Mononuclear cell (primary cell): ENCODE results near the gene LYPD6B. TPM values are rescaled to one million over a fixed set of nuclear protein-coding genes. Genes with fewer than 3 reads are reported as not detected.

ENCODE experiments used
- H3K27me3 ChIP-seq: 2 replicates; pipeline ENCODE4 v1.6.0; 2011; ENCODE audit warnings: low read length, control low read depth; ENCODE audit not compliant: insufficient read depth
- H3K4me1 ChIP-seq: 2 replicates; pipeline ENCODE4 v1.5.1; 2011; ENCODE audit warnings: mild to moderate bottlenecking, low read length, control low read depth; ENCODE audit not compliant: insufficient read depth
- H3K4me3 ChIP-seq: 2 replicates; pipeline ENCODE4 v1.5.1; 2011; ENCODE audit warnings: mild to moderate bottlenecking, low read length, moderate library complexity
- H3K9me3 ChIP-seq: 2 replicates; pipeline ENCODE4 v1.5.1; 2011; ENCODE audit warnings: low read depth, mild to moderate bottlenecking, control low read depth, low read length
- total RNA-seq: library from RNA; depleted of rRNA; stranded (reverse); fragments of >200 nt; gene quantifications from one replicate; pipeline ENCODE4 v1.2.3, GENCODE V29; 2012

LYPD6B gene
- total RNA-seq, 1 donor = not detected

GRCh38 chr2:149132901-149133300 is 94.4 kb downstream of the LYPD6B start:
- Histone ChIP-seq H3K27me3 (peaks cover 3% of the 10 kb centered on the region), H3K4me1 (no peaks in the 10 kb centered on the region), H3K4me3 (no peak overlapping the region), H3K9me3 (no peaks in the 10 kb centered on the region)

DNA sequence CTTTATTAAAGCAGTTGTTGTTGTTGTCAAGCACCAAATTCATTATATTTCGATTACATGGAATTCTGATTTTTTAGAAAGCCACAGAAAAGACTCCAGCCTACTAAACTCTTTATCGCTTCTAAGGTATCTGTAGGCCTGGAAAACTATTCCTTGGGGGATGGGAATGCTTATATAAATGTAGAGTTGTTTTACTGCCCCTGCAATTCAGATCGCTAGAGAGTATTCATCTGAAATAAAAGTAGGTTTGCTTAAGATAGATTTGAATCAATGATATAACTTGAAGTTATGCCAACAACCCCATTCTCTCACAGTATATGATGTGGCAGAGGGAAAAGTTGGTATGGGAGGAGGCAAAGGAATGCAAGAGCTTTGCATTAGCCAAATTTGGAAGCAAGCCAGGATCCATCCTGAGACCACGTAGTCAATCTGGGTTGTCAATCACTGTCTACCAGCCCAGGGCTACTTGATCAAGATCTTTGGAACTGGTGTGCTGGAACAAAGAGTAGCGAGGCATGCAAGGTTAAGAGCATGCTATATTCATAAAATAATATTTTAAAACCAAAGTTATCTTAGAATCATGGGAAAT is 95.9 kb downstream of the LYPD6B start:
- peaks cover 3% of the 10 kb centered on the region for H3K27me3 ChIP-seq
- no peaks in the 10 kb centered on the region for H3K4me1 ChIP-seq
- no peak overlapping the region for H3K4me3 ChIP-seq
- H3K9me3 ChIP-seq = no peaks in the 10 kb centered on the region

DNA sequence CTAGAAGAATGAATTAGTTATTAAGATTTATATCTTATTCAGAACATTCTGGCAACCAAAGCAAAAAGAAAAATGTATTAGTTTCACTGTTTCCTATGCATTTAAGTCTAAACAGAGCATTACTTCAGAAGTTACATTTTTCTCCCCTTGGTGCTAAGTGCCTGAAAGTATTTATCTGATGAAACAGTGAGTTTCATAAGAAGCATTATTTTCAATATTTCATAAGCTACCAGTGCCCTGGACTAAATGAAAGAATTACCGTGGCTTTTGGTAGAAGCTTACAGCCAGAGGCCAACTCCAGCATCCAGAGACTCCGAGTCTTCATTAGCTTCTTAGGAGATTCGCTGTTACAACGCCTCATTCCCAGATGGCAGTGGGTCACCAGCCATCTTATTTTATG is 97.6 kb downstream of the LYPD6B start:
- Histone ChIP-seq H3K4me1 (no peaks in the 10 kb centered on the region), H3K4me3 (no peak overlapping the region), H3K27me3 (peaks cover 8% of the 10 kb centered on the region), H3K9me3 (no peaks in the 10 kb centered on the region)

- Histone ChIP-seq H3K4me3 (no peak overlapping the region), H3K27me3 (peaks cover 10% of the 10 kb centered on the region), H3K4me1 (no peaks in the 10 kb centered on the region), H3K9me3 (no peaks in the 10 kb centered on the region)
Observed at GRCh38 chr2:149141046-149141445, 102.5 kb downstream of the LYPD6B start.

DNA sequence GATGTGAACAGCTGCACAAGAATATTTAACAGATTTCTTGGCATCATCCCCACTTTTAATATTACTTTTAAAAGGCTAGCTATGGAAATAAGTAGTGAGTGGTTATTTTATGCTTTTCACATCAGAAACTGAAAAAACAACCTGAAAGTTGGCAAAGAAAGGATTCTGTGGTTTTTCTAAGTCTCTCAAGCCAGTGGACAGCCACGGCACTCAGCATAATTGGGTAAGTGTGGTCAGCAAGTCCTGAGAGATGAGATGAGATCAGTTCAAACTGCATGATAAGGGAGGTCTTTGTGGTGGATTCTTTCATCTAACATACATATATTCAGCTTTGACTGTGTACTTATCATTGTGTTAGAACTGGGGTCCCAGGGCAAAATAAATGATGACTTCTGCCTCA is 105.2 kb downstream of the LYPD6B start:
- Histone ChIP-seq H3K4me1 (no peaks in the 10 kb centered on the region), H3K4me3 (no peak overlapping the region), H3K27me3 (peaks cover 10% of the 10 kb centered on the region), H3K9me3 (no peaks in the 10 kb centered on the region)

GRCh38 chr2:149145314-149146295 is 107.1 kb downstream of the LYPD6B start:
- no peak overlapping the region for H3K4me3 ChIP-seq
- H3K27me3 ChIP-seq = peaks cover 8% of the 10 kb centered on the region
- H3K4me1 ChIP-seq = no peaks in the 10 kb centered on the region
- H3K9me3 ChIP-seq = no peaks in the 10 kb centered on the region

GRCh38 chr2:149146876-149147275 is 108.4 kb downstream of the LYPD6B start:
- Histone ChIP-seq H3K4me3 (no peak overlapping the region), H3K27me3 (peaks cover 5% of the 10 kb centered on the region), H3K9me3 (no peaks in the 10 kb centered on the region), H3K4me1 (peaks cover 7% of the 10 kb centered on the region)

GRCh38 chr2:149148194-149149006 is 109.9 kb downstream of the LYPD6B start:
- H3K4me3 ChIP-seq = no peak overlapping the region
- peaks cover 22% of the 10 kb centered on the region for H3K4me1 ChIP-seq
- peaks cover 3% of the 10 kb centered on the region for H3K27me3 ChIP-seq
- no peaks in the 10 kb centered on the region for H3K9me3 ChIP-seq

GRCh38 chr2:149149007-149149297 is 110.5 kb downstream of the LYPD6B start:
- Histone ChIP-seq H3K27me3 (peaks cover 3% of the 10 kb centered on the region), H3K9me3 (no peaks in the 10 kb centered on the region), H3K4me3 (no peak overlapping the region), H3K4me1 (peaks cover 27% of the 10 kb centered on the region)

- Histone ChIP-seq H3K4me3 (no peak overlapping the region), H3K4me1 (peaks cover 47% of the 10 kb centered on the region), H3K9me3 (no peaks in the 10 kb centered on the region), H3K27me3 (peaks cover 3% of the 10 kb centered on the region)
Observed at GRCh38 chr2:149152469-149152953, 114.0 kb downstream of the LYPD6B start.

- no peak overlapping the region for H3K4me3 ChIP-seq
Observed at GRCh38 chr2:149155196-149155969, 116.9 kb downstream of the LYPD6B start.

DNA sequence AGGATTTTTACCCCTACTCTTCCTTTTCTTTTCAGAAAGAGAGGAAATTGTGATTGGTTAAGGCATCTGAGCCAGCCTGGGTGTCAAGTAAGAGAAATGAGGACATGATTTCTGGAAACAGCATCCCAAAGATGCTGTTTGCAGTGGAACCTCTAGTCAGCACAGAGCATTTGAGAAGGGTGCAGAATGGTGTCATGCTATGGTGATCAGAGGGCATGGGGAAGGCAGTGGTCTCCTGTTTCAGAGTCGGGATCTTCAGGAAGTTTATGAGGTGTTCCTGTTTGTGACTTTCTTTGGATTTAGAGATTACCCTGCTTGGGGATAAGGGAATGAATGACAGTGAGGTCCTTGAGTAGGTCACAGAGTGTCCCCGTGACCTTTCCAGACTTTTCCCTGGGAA is 117.5 kb downstream of the LYPD6B start:
- no peaks in the 10 kb centered on the region for H3K9me3 ChIP-seq

More at GRCh38 chr2:149155196-149155969, 116.9 kb downstream of the LYPD6B start:
- Histone ChIP-seq H3K4me1 (peaks cover 49% of the 10 kb centered on the region), H3K9me3 (no peaks in the 10 kb centered on the region), H3K27me3 (peaks cover 8% of the 10 kb centered on the region)

GRCh38 chr2:149156971-149157740 is 118.7 kb downstream of the LYPD6B start:
- H3K9me3 ChIP-seq = no peaks in the 10 kb centered on the region
- peaks cover 57% of the 10 kb centered on the region for H3K4me1 ChIP-seq
- H3K4me3 ChIP-seq = no peak overlapping the region
- H3K27me3 ChIP-seq = peaks cover 8% of the 10 kb centered on the region

More for the DNA sequence above, 117.5 kb downstream of the LYPD6B start:
- Histone ChIP-seq H3K4me3 (no peak overlapping the region), H3K4me1 (peaks cover 55% of the 10 kb centered on the region), H3K27me3 (peaks cover 8% of the 10 kb centered on the region)

- H3K27me3 ChIP-seq = peaks cover 5% of the 10 kb centered on the region
- H3K4me3 ChIP-seq = no peak overlapping the region
- H3K4me1 ChIP-seq = peaks cover 41% of the 10 kb centered on the region
- no peaks in the 10 kb centered on the region for H3K9me3 ChIP-seq
Observed at GRCh38 chr2:149158957-149159356, 120.5 kb downstream of the LYPD6B start.
